SK-N-MC (cell line): ENCODE measurements around the gene CD1C.

Experiments used
- FOXP2 ChIP-seq: optimal IDR thresholded peaks from 2 replicates; pipeline ENCODE3; 2011; ENCODE audit warnings: mild to moderate bottlenecking, moderate library complexity; ENCODE audit not compliant: insufficient read depth; ENCODE audit errors: extremely low read length, control extremely low read depth
- POLR2AphosphoS5 ChIP-seq: IDR thresholded peaks from 2 replicates; pipeline ENCODE4 v1.6.1; 2012; ENCODE audit warnings: mild to moderate bottlenecking, low read depth, low read length, borderline replicate concordance

GRCh38 chr1:158259117-158259516 is 30.6 kb upstream of the CD1C start:
- TF ChIP-seq POLR2AphosphoS5 (no peak), FOXP2 (no peak)
